Left lung (tissue), 10 donors: ENCODE data around the gene ZNF785. TPM values are rescaled to one million over a fixed set of nuclear protein-coding genes. Genes with fewer than 3 reads are reported as not detected.

Experiments
- ATAC-seq: fragments of 200-7000 bp; cut with Tn5 transposase; one replicate; pipeline ENCODE4 v1.9.1; 2020; ENCODE audit warnings: moderate library complexity
- DNase-seq, 4 donors: peaks; one replicate each; pipeline ENCODE4 v3.0.0-alpha.2; 2013 to 2020
- H3K27ac ChIP-seq, 2 donors: fragments of 200-600 bp; sonication (generic) in 1 of 2; one replicate each; pipeline versions ENCODE4 v1.5.0 to v1.8.0; 2020 to 2021
- H3K27me3 ChIP-seq, 2 donors: fragments of 200-600 bp; sonication (generic) in 1 of 2; one replicate each; pipeline versions ENCODE4 v1.5.0 to v1.8.0; 2020 to 2021
- H3K36me3 ChIP-seq, 2 donors: fragments of 200-600 bp; sonication (generic) in 1 of 2; one replicate each; pipeline versions ENCODE4 v1.5.0 to v1.8.0; 2020 to 2021
- H3K4me1 ChIP-seq, 2 donors: fragments of 200-600 bp; one replicate each; pipeline ENCODE4 v1.8.0; 2021
- H3K4me3 ChIP-seq, 2 donors: fragments of 200-600 bp; sonication (generic) in 1 of 2; one replicate each; pipeline versions ENCODE4 v1.5.0 to v1.8.0; 2020 to 2021; ENCODE audit warnings: mild to moderate bottlenecking in 1 of 2
- H3K9me3 ChIP-seq, 2 donors: fragments of 200-600 bp; sonication (generic) in 1 of 2; one replicate each; pipeline versions ENCODE4 v1.5.0 to v1.8.0; 2020 to 2021
- intact Hi-C, 2 donors: fragments of 100-400 bp; cut with DNase I; formaldehyde crosslinking; loops; one replicate each; pipeline versions ENCODE4 v1.11.2 to v1.14.2; 2022
- polyA plus RNA-seq, 6 donors: library from polyadenylated mRNA; unstranded; fragments of 120-200 nt; gene quantifications; one replicate each; pipeline ENCODE4 v1.2.1, GENCODE V29; 2013; ENCODE audit not compliant: insufficient read length in 6 of 6
- total RNA-seq, 2 donors: library from RNA; stranded (reverse); fragmentation: NEBNext Ultra II Directional; extraction: Animal tissue kit (Norgen Biotek cat#: 25700); gene quantifications; one replicate each; pipeline ENCODE4 v1.2.1, GENCODE V29; 2021
- TF ChIP-seq, protein P1 (sequence below), 2 donors: fragments of 200-600 bp; sonication (generic) in 1 of 2; IDR thresholded peaks; one replicate each; pipeline versions ENCODE4 v1.5.0 to v1.8.0; 2021; ENCODE audit warnings: antibody characterized with exemption in 2 of 2
- donor health status: DM: no; HTN: yes; CAD: no.
- donor health status: DM: no; HTN: no; CAD: no.

Gene ZNF785
- total and polyA plus RNA-seq, 8 donors: 12.9 to 33.0 (median 28.7) TPM

DNA sequence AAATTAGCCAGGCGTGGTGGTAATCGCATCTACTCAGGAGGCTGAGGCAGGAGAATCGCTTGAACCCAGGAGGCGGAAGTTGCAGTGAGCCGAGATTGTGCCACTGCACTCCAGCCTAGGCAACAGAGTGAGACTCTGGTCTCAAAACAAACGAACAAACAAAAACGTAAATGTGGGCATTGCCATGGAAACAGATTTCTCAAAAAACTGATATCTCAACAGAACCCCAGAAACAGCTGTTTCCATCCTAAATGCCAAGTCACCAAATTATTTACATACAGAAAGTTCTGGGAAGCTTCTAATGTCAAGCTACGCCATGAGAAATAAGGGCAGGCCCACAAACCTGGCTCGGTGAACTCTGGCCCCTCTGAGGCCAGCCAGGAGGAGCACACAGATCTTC lies 40.7 kb upstream of the ZNF785 start:
- intact Hi-C loops: no loop called here
- H3K36me3 ChIP-seq: no peaks in the 10 kb centered on the region
- H3K27me3 ChIP-seq: no peaks in the 10 kb centered on the region
- no peaks in the 10 kb centered on the region for H3K9me3 ChIP-seq
- H3K4me3 ChIP-seq: no peak overlapping the region
- peaks cover 0 to 3% of the 10 kb centered on the region in 2 donors for H3K4me1 ChIP-seq
- no peak overlapping the region for H3K27ac ChIP-seq
- TF ChIP-seq, protein P1, sequence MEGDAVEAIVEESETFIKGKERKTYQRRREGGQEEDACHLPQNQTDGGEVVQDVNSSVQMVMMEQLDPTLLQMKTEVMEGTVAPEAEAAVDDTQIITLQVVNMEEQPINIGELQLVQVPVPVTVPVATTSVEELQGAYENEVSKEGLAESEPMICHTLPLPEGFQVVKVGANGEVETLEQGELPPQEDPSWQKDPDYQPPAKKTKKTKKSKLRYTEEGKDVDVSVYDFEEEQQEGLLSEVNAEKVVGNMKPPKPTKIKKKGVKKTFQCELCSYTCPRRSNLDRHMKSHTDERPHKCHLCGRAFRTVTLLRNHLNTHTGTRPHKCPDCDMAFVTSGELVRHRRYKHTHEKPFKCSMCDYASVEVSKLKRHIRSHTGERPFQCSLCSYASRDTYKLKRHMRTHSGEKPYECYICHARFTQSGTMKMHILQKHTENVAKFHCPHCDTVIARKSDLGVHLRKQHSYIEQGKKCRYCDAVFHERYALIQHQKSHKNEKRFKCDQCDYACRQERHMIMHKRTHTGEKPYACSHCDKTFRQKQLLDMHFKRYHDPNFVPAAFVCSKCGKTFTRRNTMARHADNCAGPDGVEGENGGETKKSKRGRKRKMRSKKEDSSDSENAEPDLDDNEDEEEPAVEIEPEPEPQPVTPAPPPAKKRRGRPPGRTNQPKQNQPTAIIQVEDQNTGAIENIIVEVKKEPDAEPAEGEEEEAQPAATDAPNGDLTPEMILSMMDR (IDR thresholded peaks at IDR 0.05): no peak
- ATAC-seq (no peak), DNase-seq (no peak)

DNA sequence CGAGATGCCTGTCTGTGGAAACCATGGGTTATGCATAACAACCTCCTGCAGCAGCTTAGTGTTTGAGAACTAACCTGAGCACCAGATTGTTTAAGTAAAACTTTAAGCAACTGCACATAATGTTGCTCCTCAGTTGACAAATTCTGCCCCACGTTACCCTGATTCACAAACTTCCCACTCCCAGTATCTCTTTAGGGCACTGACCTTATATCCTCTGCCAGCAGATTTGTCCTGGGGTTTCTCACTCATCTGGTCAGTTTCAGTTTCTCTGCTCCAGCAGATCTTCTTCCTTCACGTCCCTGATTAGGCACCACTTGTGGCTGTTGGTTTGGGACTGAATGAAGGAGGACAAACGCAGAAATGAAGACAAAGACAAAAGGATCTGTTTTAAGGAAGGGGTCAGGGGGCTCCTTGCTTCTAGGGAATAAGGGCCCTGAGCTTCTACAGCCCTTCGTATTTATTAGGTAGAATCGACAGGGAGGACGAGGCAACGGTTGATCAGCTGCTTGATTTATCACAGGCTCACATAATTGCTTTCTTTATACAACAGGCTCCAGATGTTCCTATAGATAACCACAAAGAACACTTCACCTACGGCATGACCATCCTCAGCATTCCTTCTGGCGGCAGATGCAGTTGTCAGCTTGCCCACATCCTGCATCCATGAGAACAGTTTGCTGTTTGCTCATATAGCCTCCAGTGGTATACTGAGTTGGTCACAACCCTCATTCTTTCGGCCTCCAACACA lies 38.2 kb upstream of the ZNF785 start:
- Histone ChIP-seq H3K36me3 (no peaks in the 10 kb centered on the region), H3K27me3 (no peaks in the 10 kb centered on the region), H3K9me3 (no peaks in the 10 kb centered on the region), H3K27ac (no peak overlapping the region), H3K4me1 (peaks cover 0 to 3% of the 10 kb centered on the region in 2 donors), H3K4me3 (no peak overlapping the region)
- no peak for DNase-seq
- TF ChIP-seq, protein P1 (IDR thresholded peaks at IDR 0.05): no peak
- ATAC-seq: no peak
- intact Hi-C loops: no loop called here

DNA sequence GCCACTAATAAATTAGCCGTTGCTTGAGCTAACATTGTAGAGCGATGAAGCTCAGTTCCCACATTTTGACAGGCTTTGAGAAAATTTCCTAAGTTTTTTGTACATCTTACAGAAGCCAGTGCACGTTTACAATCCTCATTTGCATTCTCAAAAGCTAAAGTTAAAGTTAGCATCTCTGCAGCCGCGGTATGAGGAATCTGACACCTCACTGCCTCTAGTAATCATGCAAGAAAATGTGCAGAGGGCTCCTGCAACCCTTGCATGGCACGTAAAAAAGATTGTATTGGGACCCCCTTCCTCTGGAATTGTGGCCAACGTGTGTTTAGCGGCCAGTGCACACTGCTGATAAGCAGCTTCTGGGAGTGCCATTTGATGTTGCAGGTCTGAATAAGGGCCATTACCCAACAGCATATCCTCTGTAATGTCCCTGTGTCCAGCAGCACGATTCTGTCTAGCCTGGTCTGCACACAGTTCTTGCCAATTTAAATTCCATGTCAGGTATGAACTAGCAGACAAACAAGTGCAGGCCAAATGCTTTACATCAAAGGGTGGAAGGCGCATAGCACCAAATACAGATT lies 37.0 kb upstream of the ZNF785 start:
- TF ChIP-seq, protein P1 (IDR thresholded peaks at IDR 0.05): no peak
- H3K27ac ChIP-seq: no peak overlapping the region
- intact Hi-C loops: no loop called here
- ATAC-seq (no peak), DNase-seq (no peak)
- no peaks in the 10 kb centered on the region for H3K4me1 ChIP-seq
- H3K4me3 ChIP-seq: no peak overlapping the region
- no peaks in the 10 kb centered on the region for H3K9me3 ChIP-seq
- H3K36me3 ChIP-seq: no peaks in the 10 kb centered on the region
- H3K27me3 ChIP-seq: no peaks in the 10 kb centered on the region

DNA sequence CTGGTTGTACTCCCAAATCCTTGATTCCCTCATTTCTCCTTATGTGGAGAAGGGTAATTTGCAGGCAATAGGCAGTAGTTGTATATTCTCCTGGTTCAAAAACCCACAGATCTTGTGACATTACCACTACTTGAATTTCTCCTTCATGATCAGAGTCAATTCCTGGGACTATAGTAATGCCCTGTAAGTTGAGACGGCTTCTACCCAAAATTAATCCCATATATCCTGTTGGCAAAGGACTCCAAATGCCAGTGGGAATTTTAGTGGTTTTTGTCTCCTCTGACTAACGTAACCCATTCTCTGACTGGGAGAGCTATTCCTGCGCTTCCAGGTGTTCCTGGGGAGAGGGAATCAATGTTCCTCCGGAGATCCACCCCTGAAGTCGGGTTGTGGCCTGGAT lies 36.3 kb upstream of the ZNF785 start:
- no peaks in the 10 kb centered on the region for H3K27me3 ChIP-seq
- TF ChIP-seq, protein P1 (IDR thresholded peaks at IDR 0.05): no peak
- no peak overlapping the region for H3K27ac ChIP-seq
- no peaks in the 10 kb centered on the region for H3K9me3 ChIP-seq
- DNase-seq (no peak), ATAC-seq (no peak)
- no peaks in the 10 kb centered on the region for H3K36me3 ChIP-seq
- intact Hi-C loops: no loop called here
- H3K4me1 ChIP-seq: no peaks in the 10 kb centered on the region
- H3K4me3 ChIP-seq: no peak overlapping the region

DNA sequence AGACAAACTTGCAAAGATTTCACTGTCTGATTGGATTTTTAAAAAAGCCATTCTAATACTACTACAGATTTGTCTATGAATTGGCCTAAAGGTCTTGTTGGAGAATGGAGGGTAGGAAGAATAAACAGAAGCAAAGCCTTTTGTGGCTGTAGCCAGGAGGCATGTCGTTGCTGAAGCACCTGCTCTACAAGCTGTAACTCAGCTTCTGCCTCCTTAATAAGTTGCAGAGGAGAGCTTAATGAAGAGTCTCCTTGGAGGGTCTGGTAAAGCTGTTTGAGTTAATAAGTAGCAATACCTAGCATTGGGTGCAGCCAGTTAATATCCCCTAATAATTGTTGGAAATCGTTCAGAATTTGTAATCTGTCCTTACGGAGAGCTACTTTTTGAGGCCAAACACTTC lies 34.7 kb upstream of the ZNF785 start:
- Histone ChIP-seq H3K4me1 (no peaks in the 10 kb centered on the region), H3K27me3 (no peaks in the 10 kb centered on the region), H3K4me3 (no peak overlapping the region), H3K9me3 (no peaks in the 10 kb centered on the region), H3K36me3 (no peaks in the 10 kb centered on the region), H3K27ac (no peak overlapping the region)
- DNase-seq (no peak), ATAC-seq (peak; percentile 24)
- TF ChIP-seq, protein P1 (IDR thresholded peaks at IDR 0.05): no peak
- intact Hi-C loops: no loop called here
